SK-N-SH (cell line): ENCODE results near the gene HEBP2. TPM values are rescaled to one million over a fixed set of nuclear protein-coding genes. Genes with fewer than 3 reads are reported as not detected.

ENCODE experiments used
- CTCF ChIA-PET: fragments of 300-600, 350-600 bp; formaldehyde crosslinking; extraction: SDS; loops from one replicate; lab custom pipeline; 2021; lab: Yijun Ruan, JAX
- POLR2A ChIA-PET: fragments of 350-600 bp; sonication (Branson Sonifier 250); formaldehyde crosslinking; extraction: SDS; loops from one replicate; lab custom pipeline; 2020; ENCODE audit warnings: antibody characterized with exemption, inconsistent platforms; lab: Yijun Ruan, JAX
- DNase-seq: peaks from one replicate; pipeline ENCODE4 v3.0.0; 2012
- H2AFZ ChIP-seq: fragments of 200-600 bp; sonication (generic); 2 replicates; pipeline ENCODE4 v1.8.1; 2016; ENCODE audit warnings: antibody characterized with exemption, mild to moderate bottlenecking, low read depth
- H3F3A ChIP-seq: fragments of 200-600 bp; sonication (generic); replicated peaks from 2 replicates; pipeline ENCODE3; 2016; ENCODE audit warnings: antibody characterized with exemption, mild to moderate bottlenecking; ENCODE audit not compliant: insufficient read depth
- H3K27ac ChIP-seq, 2 experiments: fragments of 200-500 bp in 1 of 2; fragments of 200-600 bp in 1 of 2; sonication (Bioruptor generic) in 1 of 2; sonication (generic), shearing (Covaris generic) in 1 of 2; 2 replicates each; pipeline versions ENCODE4 v1.5.1 to v1.6.1; 2014 to 2016; ENCODE audit warnings: low read depth in 2 of 2, inconsistent platforms in 1 of 2, low read length in 1 of 2, mild to moderate bottlenecking in 1 of 2, mixed read lengths in 1 of 2
- H3K27me3 ChIP-seq: fragments of 200-600 bp; sonication (generic), shearing (Covaris generic); 2 replicates; pipeline ENCODE4 v1.6.1; 2016; ENCODE audit warnings: mixed run types; ENCODE audit not compliant: insufficient read depth
- H3K36me3 ChIP-seq, 2 experiments: fragments of 200-500 bp in 1 of 2; fragments of 200-600 bp in 1 of 2; sonication (Bioruptor generic) in 1 of 2; sonication (generic) in 1 of 2; replicated peaks in 1 of 2; 2 replicates each; pipeline versions ENCODE3 to v1.5.1; 2014 to 2016; ENCODE audit warnings: low read length in 1 of 2, mild to moderate bottlenecking in 1 of 2; ENCODE audit not compliant: insufficient read depth in 2 of 2, control insufficient read depth in 1 of 2
- H3K4me1 ChIP-seq, 2 experiments: fragments of 200-500 bp in 1 of 2; fragments of 200-600 bp in 1 of 2; sonication (Bioruptor generic) in 1 of 2; sonication (generic), shearing (Covaris generic) in 1 of 2; 2 replicates each; pipeline versions ENCODE4 v1.5.1 to v1.6.1; 2014 to 2016; ENCODE audit warnings: low read depth in 1 of 2, low read length in 1 of 2, mixed run types in 1 of 2; ENCODE audit not compliant: insufficient read depth in 2 of 2, control insufficient read depth in 1 of 2
- H3K4me2 ChIP-seq: fragments of 200-600 bp; sonication (generic), shearing (Covaris generic); 2 replicates; pipeline ENCODE4 v1.6.1; 2017; ENCODE audit warnings: mixed run types
- H3K4me3 ChIP-seq, 2 experiments: fragments of 200-500 bp in 1 of 2; fragments of 200-600 bp in 1 of 2; sonication (Bioruptor generic) in 1 of 2; sonication (generic), shearing (Covaris generic) in 1 of 2; 2 replicates each; pipeline versions ENCODE4 v1.5.1 to v1.8.1; 2014 to 2016; ENCODE audit warnings: low read depth in 2 of 2, inconsistent platforms in 1 of 2, low read length in 1 of 2, mild to moderate bottlenecking in 1 of 2, mixed read lengths in 1 of 2, moderate library complexity in 1 of 2
- H3K79me2 ChIP-seq: fragments of 200-600 bp; sonication (generic); 2 replicates; pipeline ENCODE4 v1.8.1; 2017; ENCODE audit warnings: mild to moderate bottlenecking; ENCODE audit not compliant: insufficient read depth
- H3K9ac ChIP-seq: fragments of 200-600 bp; sonication (generic); 2 replicates; pipeline ENCODE4 v1.6.1; 2017; ENCODE audit warnings: mixed run types
- H3K9me2 ChIP-seq: fragments of 200-600 bp; sonication (generic); 2 replicates; pipeline ENCODE4 v1.6.1; 2017; ENCODE audit warnings: mixed run types
- H3K9me3 ChIP-seq: fragments of 200-600 bp; sonication (generic); 2 replicates; pipeline ENCODE4 v1.6.1; 2017; ENCODE audit warnings: mixed run types, mild to moderate bottlenecking, moderate library complexity
- H4K20me1 ChIP-seq: fragments of 200-600 bp; sonication (generic); 2 replicates; pipeline ENCODE4 v1.6.1; 2017; ENCODE audit warnings: mild to moderate bottlenecking, mixed run types; ENCODE audit not compliant: insufficient read depth
- CHD2 ChIP-seq: fragments of 150-350 bp; IDR thresholded peaks from 2 replicates; pipeline ENCODE4 v1.6.1; 2018; ENCODE audit warnings: low read length; ENCODE audit not compliant: partially characterized antibody
- CTCF ChIP-seq: fragments of 200-600 bp; sonication (generic); IDR thresholded peaks from 2 replicates; pipeline ENCODE4 v1.6.1; 2017; ENCODE audit warnings: antibody characterized with exemption, mild to moderate bottlenecking, moderate library complexity
- EP300 ChIP-seq, 2 experiments: IDR thresholded peaks; 2 replicates each; pipeline versions ENCODE4 v1.4.0 to v1.6.1; 2012; ENCODE audit warnings: borderline replicate concordance in 1 of 2, low read depth in 1 of 2, low read length in 1 of 2
- EZH2phosphoT487 ChIP-seq: fragments of 200-600 bp; sonication (generic); IDR thresholded peaks from 2 replicates; pipeline ENCODE4 v1.6.1; 2017; ENCODE audit warnings: low read depth, mixed run types, mild to moderate bottlenecking, antibody characterized with exemption, moderate library complexity, borderline replicate concordance
- FOXJ3 ChIP-seq: sonication (generic); formaldehyde crosslinking; IDR thresholded peaks from 2 replicates; pipeline ENCODE4 v1.5.1; 2020; ENCODE audit warnings: mild to moderate bottlenecking, missing genetic modification reagents
- GABPA ChIP-seq: IDR thresholded peaks from 2 replicates; pipeline ENCODE4 v1.4.0; 2012; ENCODE audit warnings: low read depth, mild to moderate bottlenecking
- GATA2 ChIP-seq: sonication (generic); formaldehyde crosslinking; IDR thresholded peaks from 2 replicates; pipeline ENCODE4 v1.5.0; 2020; ENCODE audit warnings: mild to moderate bottlenecking, missing genetic modification reagents
- JUND ChIP-seq: IDR thresholded peaks from 2 replicates; pipeline ENCODE4 v1.4.0; 2012
- MEF2A ChIP-seq: IDR thresholded peaks from 2 replicates; pipeline ENCODE4 v1.4.0; 2012; ENCODE audit warnings: low read depth, borderline replicate concordance
- MXI1 ChIP-seq: IDR thresholded peaks from 2 replicates; pipeline ENCODE4 v1.6.1; 2012; ENCODE audit warnings: mild to moderate bottlenecking, low read depth, low read length, improper control_type of control experiment
- NFIC ChIP-seq: IDR thresholded peaks from 2 replicates; pipeline ENCODE4 v1.4.0; 2012; ENCODE audit warnings: borderline replicate concordance
- RAD21 ChIP-seq: IDR thresholded peaks from 2 replicates; pipeline ENCODE4 v1.6.1; 2012; ENCODE audit warnings: mild to moderate bottlenecking, low read length
- RXRA ChIP-seq: IDR thresholded peaks from 2 replicates; pipeline ENCODE4 v1.4.0; 2012; ENCODE audit warnings: low read depth, mild to moderate bottlenecking, borderline replicate concordance
- SMC3 ChIP-seq: IDR thresholded peaks from 2 replicates; pipeline ENCODE4 v1.6.1; 2012; ENCODE audit warnings: low read depth, low read length, improper control_type of control experiment
- USF2 ChIP-seq: fragments of 150-350 bp; IDR thresholded peaks from 2 replicates; pipeline ENCODE4 v1.6.1; 2017; ENCODE audit warnings: antibody characterized with exemption, low read length, low read depth, borderline replicate concordance
- YY1 ChIP-seq: IDR thresholded peaks from 2 replicates; pipeline ENCODE4 v1.4.0; 2012; ENCODE audit warnings: low read depth, mild to moderate bottlenecking
- ZBTB33 ChIP-seq: IDR thresholded peaks from 2 replicates; pipeline ENCODE4 v1.4.0; 2012; ENCODE audit warnings: low read depth, borderline replicate concordance
- WGBS: methylation state at CpG from one replicate; pipeline ENCODE4 v1.1.6; 2017; ENCODE audit warnings: low lambda C conversion rate; 5-methylcytosine and 5-hydroxymethylcytosine counted together
- polyA plus RNA-seq, 3 experiments: library from polyadenylated mRNA; depleted of rRNA; stranded (reverse); fragments of >200 nt; gene quantifications; 2 replicates each; pipeline ENCODE4 v1.2.3, GENCODE V29; 2012

Gene HEBP2
- polyA plus RNA-seq, 1 of the 3 experiments (the other 2 are of a cell fraction) = 7.6 TPM

- no peaks in the 10 kb centered on the region for H3F3A ChIP-seq
- 11% methylated on average over 9 of the region's 9 CpGs for WGBS
- CTCF ChIA-PET = no interaction called here
These were observed 51.1 kb downstream of the HEBP2 start for GRCh38 chr6:138454981-138455706.

More at GRCh38 chr6:138454981-138455706, 51.1 kb downstream of the HEBP2 start:
- Histone ChIP-seq H3K36me3 (no peaks in the 10 kb centered on the region), H3K4me1 (no peaks in the 10 kb centered on the region), H2AFZ (no peak overlapping the region), H3K9me2 (no peaks in the 10 kb centered on the region), H3K4me2 (no peak overlapping the region), H3K27me3 (peaks cover 16% of the 10 kb centered on the region; the same call in 1 of the 2 replicates), H3K9me3 (no peaks in the 10 kb centered on the region), H3K4me3 (no peak overlapping the region), H3K79me2 (no peaks in the 10 kb centered on the region), H3K9ac (no peak overlapping the region), H4K20me1 (no peaks in the 10 kb centered on the region), H3K27ac (no peak overlapping the region)
- POLR2A ChIA-PET = interaction anchor here (0.7 kb wide), 1 partner anchor 354 kb away, joined by 3 read pairs; no protein-coding TSS in a partner anchor
- DNase-seq = no peak
- TF ChIP-seq RAD21 (no peak), FOXJ3 (CRISPR knock-in tag) (no peak), MEF2A (no peak), NFIC (no peak), USF2 (no peak), RXRA (no peak), GABPA (no peak), EZH2phosphoT487 (no peak), GATA2 (CRISPR knock-in tag) (no peak), MXI1 (no peak), CHD2 (no peak), CTCF (no peak), SMC3 (no peak), ZBTB33 (no peak), JUND (no peak), YY1 (no peak), EP300 (IDR thresholded peaks at IDR 0.05; ENCODE audit: borderline replicate concordance in 1 of 2, low read depth in 1 of 2, low read length in 1 of 2) (no peak)
